Measurements from ENCODE around the gene DLG2. TPM values are rescaled to one million over a fixed set of nuclear protein-coding genes. Genes with fewer than 3 reads are reported as not detected.
A peak's percentile ranks its signal among the peaks of the same experiment; 100 is the strongest.

DLG2 gene
- total RNA-seq, 1 donor from 2014 or later, result 7.2 TPM

GRCh38 chr11:83695046-83695445 lies 1932.1 kb downstream of the DLG2 start:
- intact Hi-C loops (cut with DNase I), result no loop called here
- no peak overlapping the region for H3K27ac ChIP-seq
- TF ChIP-seq CTCF (IDR thresholded peaks at IDR 0.05), result no peak
- H3K36me3 ChIP-seq, result no peaks in the 10 kb centered on the region
- no peak for ATAC-seq
- no peaks in the 10 kb centered on the region for H3K27me3 ChIP-seq (ENCODE audit: low read depth)
- no peaks in the 10 kb centered on the region for H3K9me3 ChIP-seq
- no peak overlapping the region for H3K4me3 ChIP-seq
- peaks cover 6% of the 10 kb centered on the region for H3K4me1 ChIP-seq
- no peak for DNase-seq

- peaks cover 6% of the 10 kb centered on the region for H3K4me1 ChIP-seq
- intact Hi-C loops (cut with DNase I), result no loop called here
- H3K27ac ChIP-seq, result no peak overlapping the region
- no peak overlapping the region for H3K4me3 ChIP-seq
- DNase-seq (no peak), ATAC-seq (no peak)
- H3K9me3 ChIP-seq, result no peaks in the 10 kb centered on the region
- no peaks in the 10 kb centered on the region for H3K36me3 ChIP-seq
- TF ChIP-seq CTCF (IDR thresholded peaks at IDR 0.05), result no peak
- H3K27me3 ChIP-seq (ENCODE audit: low read depth), result no peaks in the 10 kb centered on the region
Observed at GRCh38 chr11:83694191-83694910, 1932.8 kb downstream of the DLG2 start.

- no peak for TF ChIP-seq CTCF (IDR thresholded peaks at IDR 0.05)
- no peak for ATAC-seq
- DNase-seq, result no peak
- intact Hi-C loops (cut with DNase I), result no loop called here
- Histone ChIP-seq H3K36me3 (no peaks in the 10 kb centered on the region), H3K4me1 (peaks cover 6% of the 10 kb centered on the region), H3K27ac (no peak overlapping the region), H3K27me3 (ENCODE audit: low read depth) (no peaks in the 10 kb centered on the region), H3K4me3 (no peak overlapping the region), H3K9me3 (no peaks in the 10 kb centered on the region)
Observed at GRCh38 chr11:83693306-83693992, 1933.7 kb downstream of the DLG2 start.

GRCh38 chr11:83692675-83693074 lies 1934.5 kb downstream of the DLG2 start:
- no peaks in the 10 kb centered on the region for H3K9me3 ChIP-seq
- no peaks in the 10 kb centered on the region for H3K27me3 ChIP-seq (ENCODE audit: low read depth)
- no peak overlapping the region for H3K4me3 ChIP-seq
- DNase-seq (no peak), ATAC-seq (no peak)
- H3K27ac ChIP-seq, result no peak overlapping the region
- H3K36me3 ChIP-seq, result no peaks in the 10 kb centered on the region
- intact Hi-C loops (cut with DNase I), result no loop called here
- peaks cover 6% of the 10 kb centered on the region for H3K4me1 ChIP-seq
- no peak for TF ChIP-seq CTCF (IDR thresholded peaks at IDR 0.05)

- H3K36me3 ChIP-seq, result no peaks in the 10 kb centered on the region
- no peaks in the 10 kb centered on the region for H3K27me3 ChIP-seq (ENCODE audit: low read depth)
- no peak overlapping the region for H3K27ac ChIP-seq
- ATAC-seq (peak; percentile 49 to 72), DNase-seq (no peak)
- peaks cover 6% of the 10 kb centered on the region for H3K4me1 ChIP-seq
- no peak for TF ChIP-seq CTCF (IDR thresholded peaks at IDR 0.05)
- H3K4me3 ChIP-seq, result no peak overlapping the region
- no peaks in the 10 kb centered on the region for H3K9me3 ChIP-seq
- intact Hi-C loops (cut with DNase I), result no loop called here
Observed at GRCh38 chr11:83691451-83691950, 1935.6 kb downstream of the DLG2 start.
